Upper lobe of left lung (tissue), 4 donors: ENCODE results near the gene ZNF502.

Experiments used
- CTCF ChIP-seq, 6 experiments: fragments of 450-650 bp in 4 of 6; fragments of 200-600 bp in 2 of 6; sonication (generic) in 2 of 6; IDR thresholded peaks; one replicate each; pipeline ENCODE4 v1.5.1; 2016 to 2019; ENCODE audit warnings: antibody characterized with exemption in 6 of 6
- EP300 ChIP-seq, 4 donors: sonication (generic); formaldehyde crosslinking; IDR thresholded peaks; one replicate each; pipeline ENCODE4 v1.5.1; 2017; ENCODE audit warnings: antibody characterized with exemption in 4 of 4, control low read depth in 2 of 4

- TF ChIP-seq CTCF (IDR thresholded peaks at IDR 0.05) (no peak), EP300 (IDR thresholded peaks at IDR 0.05) (no peak)
Observed at GRCh38 chr3:44685128-44685800, 27.2 kb upstream of the ZNF502 start.
